Stomach (tissue), 8 donors: ENCODE results near the gene TCL1A. TPM values are rescaled to one million over a fixed set of nuclear protein-coding genes. Genes with fewer than 3 reads are reported as not detected.

Experiments
- polyA plus RNA-seq, 3 donors: library from polyadenylated mRNA; stranded (reverse); fragments of 200-250 nt; gene quantifications; one replicate each; pipeline ENCODE4 v1.2.3, GENCODE V29; 2013
- small RNA-seq, 4 donors: library from RNA; depleted of rRNA; stranded (forward); fragments of <200 nt; gene quantifications; one replicate each; pipeline ENCODE3, GENCODE V24; 2016
- total RNA-seq, 5 donors: library from RNA; depleted of rRNA; stranded (reverse); fragments of >200 nt; gene quantifications; one replicate each; pipeline versions ENCODE4 v1.1.0 to v1.2.3, GENCODE V29; 2014 to 2016
- donor health status: healthy with polysubstance abuse.
- donor health status: Bipolar disorder and iron deficiency.
- donor health status: healthy.

TCL1A gene
- total and polyA plus RNA-seq, 8 donors = 3.9 to 6.5 TPM; not detected in 6

Small RNAs within 50 kb of the gene (small RNA-seq; reads per million reads assigned to genes)
- gene RF02193 = 0 reads per million in 4 donors

Other genes with a start within 250 kb of the TCL1A start
- 10 to 100 TPM in 3 of 5 donors, 1 to 10 TPM in 2; 4.6 to 85.2 (median 10.8) TPM for gene SYNE3, start 197.5 kb downstream of the TCL1A start, total RNA-seq
- 1 to 10 TPM in 1 of 3 donors, under 1 TPM in 2; 0.58 to 1.2 (median 0.76) TPM for gene SYNE3, start 197.5 kb downstream of the TCL1A start, polyA plus RNA-seq
- 100 to 1,000 TPM in 1 of 5 donors, 10 to 100 TPM in 4; 29.5 to 316 (median 38.4) TPM for gene GLRX5, start 179.1 kb downstream of the TCL1A start, total RNA-seq
- 10 to 100 TPM; 40.3 to 49.9 (median 40.6) TPM for gene GLRX5, start 179.1 kb downstream of the TCL1A start, polyA plus RNA-seq
- under 1 TPM in 1 of 5 donors, not detected in 4; 0.37 TPM for gene TCL1B, start 27.7 kb downstream of the TCL1A start, total RNA-seq
- gene TCL1B, start 27.7 kb downstream of the TCL1A start, polyA plus RNA-seq = not detected
- under 1 TPM in 1 of 5 donors, not detected in 4; 0.29 TPM for gene TUNAR, start 162.7 kb upstream of the TCL1A start, total RNA-seq
- 1 to 10 TPM in 1 of 3 donors, under 1 TPM in 2; 0.10 to 1.7 (median 0.44) TPM for gene TUNAR, start 162.7 kb upstream of the TCL1A start, polyA plus RNA-seq